ENCODE results near the gene INVS.
"Not testable (repeated sequence)": the region's sequence is repeated elsewhere in the genome, so short reads cannot be mapped to it uniquely, and the experiment has no call there.

DNA sequence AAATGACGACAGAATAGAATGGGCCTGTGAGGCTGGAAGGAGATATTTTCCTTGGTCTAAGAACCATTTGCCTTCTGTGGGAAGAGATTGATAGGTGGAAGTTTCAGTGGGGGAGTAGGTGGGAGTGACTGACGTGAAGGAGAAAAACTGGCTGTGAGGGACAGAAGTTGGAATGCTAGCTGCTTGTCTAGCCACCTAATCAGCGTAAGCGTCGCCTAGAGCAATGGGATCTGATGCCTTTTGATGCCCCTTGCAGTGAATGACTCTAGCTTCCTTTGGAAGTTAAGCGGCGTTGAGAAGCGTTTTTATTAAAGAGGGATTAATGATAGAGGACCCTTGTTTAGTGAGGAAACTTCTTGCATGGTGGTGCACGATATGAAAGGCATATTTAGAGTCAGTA, 42.8 kb downstream of the INVS start:
- TF ChIP-seq, protein P1, sequence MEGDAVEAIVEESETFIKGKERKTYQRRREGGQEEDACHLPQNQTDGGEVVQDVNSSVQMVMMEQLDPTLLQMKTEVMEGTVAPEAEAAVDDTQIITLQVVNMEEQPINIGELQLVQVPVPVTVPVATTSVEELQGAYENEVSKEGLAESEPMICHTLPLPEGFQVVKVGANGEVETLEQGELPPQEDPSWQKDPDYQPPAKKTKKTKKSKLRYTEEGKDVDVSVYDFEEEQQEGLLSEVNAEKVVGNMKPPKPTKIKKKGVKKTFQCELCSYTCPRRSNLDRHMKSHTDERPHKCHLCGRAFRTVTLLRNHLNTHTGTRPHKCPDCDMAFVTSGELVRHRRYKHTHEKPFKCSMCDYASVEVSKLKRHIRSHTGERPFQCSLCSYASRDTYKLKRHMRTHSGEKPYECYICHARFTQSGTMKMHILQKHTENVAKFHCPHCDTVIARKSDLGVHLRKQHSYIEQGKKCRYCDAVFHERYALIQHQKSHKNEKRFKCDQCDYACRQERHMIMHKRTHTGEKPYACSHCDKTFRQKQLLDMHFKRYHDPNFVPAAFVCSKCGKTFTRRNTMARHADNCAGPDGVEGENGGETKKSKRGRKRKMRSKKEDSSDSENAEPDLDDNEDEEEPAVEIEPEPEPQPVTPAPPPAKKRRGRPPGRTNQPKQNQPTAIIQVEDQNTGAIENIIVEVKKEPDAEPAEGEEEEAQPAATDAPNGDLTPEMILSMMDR (conservative IDR thresholded peaks at IDR 0.05; ENCODE audit: low read length): not testable (repeated sequence)
- not testable (repeated sequence) for TF ChIP-seq EZH2phosphoT487 (IDR thresholded peaks at IDR 0.05; ENCODE audit: borderline replicate concordance, low read depth, low read length)

Measured in OCI-LY7 (cell line).